HG03095 (cell line): ENCODE measurements around the gene IRF2.

Source experiments
- ATAC-seq: cut with Tn5 transposase; IDR thresholded peaks from one replicate; pipeline ENCODE4 v1.9.1; 2021; ENCODE audit warnings: moderate library complexity; ENCODE audit not compliant: unreplicated experiment

IRF2 gene

GRCh38 chr4:184474263-184475095 is at the start of gene IRF2:
TSS of gene IRF2 (minus strand) at chr4:184474550. CDS start at chr4:184429064, 45,486 bp downstream.
- peak; percentile 58 for ATAC-seq

- no peak for ATAC-seq
Observed at GRCh38 chr4:184515606-184516005, 41.3 kb upstream of the IRF2 start.

GRCh38 chr4:184514121-184514988 is 40.0 kb upstream of the IRF2 start:
- peak; percentile 94 for ATAC-seq

DNA sequence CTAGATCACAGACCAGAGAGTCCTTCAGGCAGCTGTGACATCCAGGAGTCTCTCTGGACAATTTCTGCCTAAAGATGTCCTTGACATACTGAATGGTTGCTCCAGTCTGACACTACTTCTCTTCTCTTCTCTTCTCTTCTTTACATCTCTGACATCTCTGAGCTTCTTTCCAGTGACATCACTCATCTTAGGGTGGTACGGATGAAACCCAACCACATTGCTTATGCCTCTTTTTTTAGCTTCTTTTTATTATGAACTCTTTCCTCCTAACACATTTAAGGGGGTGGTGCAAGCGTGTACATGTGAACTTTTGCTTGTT is 39.4 kb upstream of the IRF2 start:
- ATAC-seq, result no peak

DNA sequence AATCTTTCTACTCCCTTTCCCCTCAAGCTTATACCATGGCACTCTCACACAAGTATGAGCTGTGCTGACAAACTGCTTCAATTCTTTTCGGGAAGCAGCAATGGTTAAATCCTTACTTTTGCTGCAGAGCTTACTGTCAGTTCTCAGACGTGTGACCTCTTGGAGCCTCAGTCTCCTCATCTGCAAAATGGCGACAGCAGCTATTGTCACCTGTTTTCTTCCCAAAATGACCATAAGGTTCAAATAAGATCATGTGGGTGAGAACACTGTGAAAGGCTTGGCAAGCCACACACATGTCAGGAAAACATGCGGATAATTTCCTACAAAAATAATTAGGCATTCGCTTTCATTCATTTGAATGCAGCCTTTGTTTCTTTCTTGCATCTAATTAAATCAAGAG is 36.8 kb upstream of the IRF2 start:
- no peak for ATAC-seq

GRCh38 chr4:184510401-184510800 is 36.1 kb upstream of the IRF2 start:
- ATAC-seq, result no peak

DNA sequence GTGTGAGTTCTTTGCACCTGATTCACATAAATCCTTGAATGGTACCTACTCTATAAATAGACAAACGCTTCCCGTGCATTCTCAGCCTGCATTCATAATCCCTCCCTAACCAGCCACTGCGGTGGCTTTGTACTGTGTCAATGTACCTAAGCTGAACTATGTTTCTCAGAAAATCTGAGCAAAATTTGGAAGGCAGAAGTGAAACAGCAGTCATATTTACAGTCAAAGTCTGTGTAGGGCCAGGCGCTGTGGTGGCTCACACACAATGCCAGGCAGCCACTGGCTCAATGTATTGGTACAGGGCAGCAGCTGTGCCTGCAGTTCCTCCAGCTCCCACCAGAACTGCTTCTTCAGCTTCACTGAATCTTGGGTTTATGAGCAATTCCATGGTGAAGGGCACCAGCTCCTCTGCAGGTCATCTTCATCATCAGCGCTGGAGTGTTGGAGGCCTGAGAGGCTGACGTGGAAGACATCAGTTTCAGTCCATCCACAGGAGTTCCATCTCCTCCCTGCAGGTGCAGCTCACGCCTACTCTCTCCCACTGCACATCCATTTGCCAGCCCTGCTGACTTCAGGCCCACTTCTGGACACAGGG is 32.3 kb upstream of the IRF2 start:
- ATAC-seq, result peak; percentile 95

- ATAC-seq, result no peak
Observed at GRCh38 chr4:184504385-184504784, 30.0 kb upstream of the IRF2 start.

DNA sequence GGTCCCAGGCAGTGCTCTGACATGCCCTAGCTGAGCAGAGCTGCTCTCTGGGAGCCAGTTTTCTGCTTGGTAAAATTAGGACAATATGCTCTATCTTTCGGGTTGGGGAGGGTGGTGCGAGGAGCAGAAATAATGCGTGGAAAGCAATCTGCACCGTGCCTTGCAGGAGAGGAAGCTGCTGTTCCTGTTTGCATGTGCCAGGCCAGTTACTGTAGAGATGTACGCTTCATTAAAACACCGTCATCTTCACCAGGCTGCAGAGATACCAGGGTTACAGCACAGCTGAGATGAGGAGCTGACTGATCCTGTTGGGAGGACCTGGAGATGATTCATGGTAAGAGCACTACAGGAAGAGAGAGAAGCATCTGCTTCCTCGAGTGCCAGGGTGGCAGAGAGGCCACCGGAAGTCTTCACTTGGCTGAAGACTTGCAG is 29.5 kb upstream of the IRF2 start:
- ATAC-seq, result no peak

GRCh38 chr4:184500748-184501589 is 26.6 kb upstream of the IRF2 start:
- no peak for ATAC-seq

DNA sequence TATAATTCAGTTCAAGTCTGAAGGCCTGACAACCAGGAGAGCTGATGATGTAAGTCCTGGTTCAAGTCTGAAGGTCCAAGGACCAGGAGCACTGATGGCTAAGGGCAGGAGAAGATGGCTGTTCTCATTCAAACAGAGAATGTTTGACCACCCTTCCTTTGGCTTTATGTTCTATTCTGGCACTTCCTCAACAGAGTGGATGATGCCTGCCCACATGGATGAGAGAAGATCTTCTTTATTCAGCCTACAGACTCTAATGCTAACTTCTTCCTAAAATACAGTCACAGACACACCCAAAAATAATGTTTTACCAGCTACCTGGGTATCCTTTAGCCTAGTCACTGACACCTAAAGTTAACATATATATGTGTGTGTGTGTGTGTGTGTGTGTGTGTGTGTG is 25.6 kb upstream of the IRF2 start:
- no peak for ATAC-seq

- ATAC-seq, result no peak
Observed at GRCh38 chr4:184498598-184498997, 24.2 kb upstream of the IRF2 start.

GRCh38 chr4:184489771-184490170 is 15.4 kb upstream of the IRF2 start:
- ATAC-seq, result no peak

DNA sequence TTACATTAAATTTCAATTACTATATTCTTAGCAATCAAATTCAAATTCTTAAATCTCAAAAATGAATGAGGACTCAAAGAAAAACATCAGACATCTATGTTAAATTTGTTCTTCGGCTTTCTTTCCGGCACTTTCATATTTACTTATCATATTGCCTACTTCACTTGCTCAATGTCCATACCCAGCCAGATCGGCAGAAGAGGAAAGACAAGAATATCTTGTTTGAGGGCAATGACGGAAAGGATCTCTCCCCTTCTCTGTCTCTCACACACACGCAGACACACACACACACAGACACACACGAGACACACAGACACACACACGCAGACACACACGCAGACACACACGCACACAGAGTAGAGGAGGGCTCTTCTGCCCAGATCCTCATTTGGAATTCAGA is 13.2 kb upstream of the IRF2 start:
- ATAC-seq, result no peak

GRCh38 chr4:184485279-184485678 is 10.9 kb upstream of the IRF2 start:
- no peak for ATAC-seq

DNA sequence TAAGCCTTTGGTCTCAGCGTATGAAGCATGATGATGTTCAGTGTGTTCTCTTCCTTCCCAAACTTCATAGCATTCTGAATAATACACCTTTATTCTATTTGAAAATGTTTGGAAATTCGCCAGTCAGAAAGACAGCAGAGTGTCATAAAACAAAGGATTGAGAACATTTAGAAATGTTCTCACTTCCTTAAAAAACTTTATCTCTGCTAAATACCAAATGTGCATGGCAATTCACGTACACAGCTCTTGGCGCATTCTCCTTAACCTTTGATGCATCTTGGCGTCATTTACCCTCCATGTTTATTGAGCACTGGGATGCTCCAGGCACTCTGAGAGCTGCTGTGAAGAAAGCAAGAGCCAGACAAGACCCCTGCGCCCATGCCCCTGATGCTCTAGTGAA is 7.2 kb upstream of the IRF2 start:
- no peak for ATAC-seq

GRCh38 chr4:184479516-184479950 is 5.2 kb upstream of the IRF2 start:
- no peak for ATAC-seq

DNA sequence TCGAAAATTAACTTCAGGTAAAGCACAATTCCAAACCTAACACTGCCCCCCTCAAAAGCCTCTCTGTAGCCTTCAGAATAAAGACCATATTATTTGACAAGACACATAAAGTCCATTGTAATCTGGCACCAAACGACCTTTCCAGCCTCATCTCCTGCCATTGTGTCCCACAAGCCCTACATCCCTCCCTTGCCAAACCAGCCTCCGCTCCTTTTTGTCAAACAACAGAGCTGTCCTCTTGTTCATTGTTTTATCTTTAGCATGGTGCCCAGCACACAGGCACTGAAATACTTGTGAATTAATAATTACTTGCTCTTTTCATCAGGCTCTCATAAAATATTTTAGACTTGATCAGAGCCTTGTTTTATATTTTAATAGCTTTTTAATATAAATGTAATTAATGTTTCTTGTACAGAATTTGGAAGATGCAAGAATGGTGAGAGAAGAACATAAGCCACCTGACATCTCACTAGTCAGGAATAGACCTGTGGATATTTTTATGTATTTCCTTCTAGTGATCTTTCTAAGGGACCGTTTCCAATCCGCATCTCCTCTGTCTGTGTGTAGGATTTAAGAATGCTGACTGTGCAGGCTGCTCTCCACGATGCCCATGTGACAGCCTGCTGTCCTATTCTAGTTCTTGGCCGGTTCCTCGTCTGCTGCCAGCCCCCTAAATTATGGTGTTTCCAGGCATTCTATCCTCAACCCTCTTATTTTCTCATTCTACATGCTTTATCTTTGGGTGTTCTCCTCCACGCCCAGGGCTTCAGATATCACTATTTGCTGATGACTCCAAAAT is 3.0 kb upstream of the IRF2 start:
- ATAC-seq, result no peak

DNA sequence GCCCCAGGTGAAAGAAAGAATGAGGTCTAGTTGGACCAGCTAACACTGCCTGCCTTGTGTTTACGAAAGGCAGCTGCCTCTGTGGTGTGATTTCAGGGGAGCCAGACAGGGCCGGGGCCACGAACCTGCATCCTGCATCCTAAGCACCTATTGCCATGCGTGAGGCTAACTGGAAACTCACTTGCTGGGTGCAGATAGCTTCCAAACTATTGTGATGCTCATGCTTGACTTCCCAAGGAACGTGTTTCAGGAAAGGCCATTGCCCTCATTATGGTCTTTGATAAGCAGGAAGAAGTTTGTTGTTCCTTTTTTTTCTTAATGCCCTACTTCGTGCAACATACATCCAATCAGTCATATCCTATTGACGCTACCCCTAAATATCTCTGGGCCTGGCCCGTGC is 2.3 kb upstream of the IRF2 start:
- ATAC-seq, result no peak

DNA sequence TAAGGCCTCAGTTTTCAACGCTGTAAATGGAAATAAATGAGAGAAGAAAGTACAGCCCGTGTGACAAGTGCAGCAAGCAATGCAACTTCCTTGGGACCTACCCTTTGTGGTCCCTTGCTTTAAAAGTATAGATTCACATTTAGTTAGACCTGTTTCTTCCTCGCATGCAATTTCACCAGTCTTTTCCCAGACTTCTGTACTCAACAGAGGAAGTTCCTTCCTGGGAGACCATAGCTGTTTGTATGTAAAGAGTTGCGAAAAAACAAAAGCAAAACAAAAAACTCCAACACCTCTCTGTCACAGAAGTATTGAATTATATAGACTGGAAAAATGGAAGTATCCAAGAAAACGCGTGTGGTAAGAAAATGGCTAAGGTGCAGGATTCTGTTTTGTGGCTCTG is 1.1 kb upstream of the IRF2 start:
- ATAC-seq, result no peak
